Non-pigmented ciliary epithelial cell (primary cell): ENCODE measurements around the gene HOXB1.

Source experiments
- DNase-seq: peaks from one replicate; pipeline ENCODE4 v3.0.0-alpha.2; 2010; ENCODE audit warnings: low read depth

The HOXB1 gene

GRCh38 chr17:48567646-48568354 lies 37.0 kb upstream of the HOXB1 start:
- no peak for DNase-seq

DNA sequence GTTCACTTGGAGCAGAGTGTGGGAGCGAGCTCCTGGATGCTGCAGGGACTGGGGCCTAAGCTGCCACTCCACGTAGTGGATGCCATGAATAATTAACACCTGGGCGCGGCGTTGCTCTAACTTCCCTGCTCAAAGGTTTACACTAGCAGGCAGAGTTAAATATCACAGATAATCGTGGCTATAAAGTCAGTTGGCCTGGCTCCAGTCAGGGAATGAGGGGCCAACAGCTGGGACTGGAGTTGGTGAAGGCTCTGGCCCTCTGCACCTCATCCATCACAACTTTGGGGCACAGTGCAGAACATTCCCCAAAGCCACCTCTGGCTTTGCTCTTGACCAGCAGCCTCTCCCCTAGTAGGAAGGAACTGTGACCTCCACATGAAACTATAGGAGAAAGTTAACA lies 36.4 kb upstream of the HOXB1 start:
- DNase-seq: no peak

DNA sequence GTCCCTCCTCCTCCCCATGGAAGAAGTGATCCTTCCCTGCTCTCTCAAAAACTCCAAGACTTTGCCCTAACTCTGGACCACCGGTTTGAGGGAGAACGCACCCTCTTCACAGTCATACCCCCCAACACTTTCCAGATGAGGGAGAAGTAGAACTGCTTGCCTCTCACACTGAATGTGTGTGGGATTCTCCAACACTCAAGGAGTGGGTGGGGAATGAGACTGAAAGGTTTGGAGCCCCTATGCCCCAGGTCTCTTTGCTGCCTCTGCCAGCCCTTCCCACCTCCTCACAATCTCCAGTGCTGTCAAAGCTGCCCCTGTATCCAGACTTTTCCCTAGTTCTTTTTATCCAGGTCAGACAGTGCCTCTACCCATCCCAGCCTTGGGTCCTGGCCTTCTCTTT lies 35.9 kb upstream of the HOXB1 start:
- no peak for DNase-seq

GRCh38 chr17:48565925-48566710 lies 35.3 kb upstream of the HOXB1 start:
- no peak for DNase-seq

DNA sequence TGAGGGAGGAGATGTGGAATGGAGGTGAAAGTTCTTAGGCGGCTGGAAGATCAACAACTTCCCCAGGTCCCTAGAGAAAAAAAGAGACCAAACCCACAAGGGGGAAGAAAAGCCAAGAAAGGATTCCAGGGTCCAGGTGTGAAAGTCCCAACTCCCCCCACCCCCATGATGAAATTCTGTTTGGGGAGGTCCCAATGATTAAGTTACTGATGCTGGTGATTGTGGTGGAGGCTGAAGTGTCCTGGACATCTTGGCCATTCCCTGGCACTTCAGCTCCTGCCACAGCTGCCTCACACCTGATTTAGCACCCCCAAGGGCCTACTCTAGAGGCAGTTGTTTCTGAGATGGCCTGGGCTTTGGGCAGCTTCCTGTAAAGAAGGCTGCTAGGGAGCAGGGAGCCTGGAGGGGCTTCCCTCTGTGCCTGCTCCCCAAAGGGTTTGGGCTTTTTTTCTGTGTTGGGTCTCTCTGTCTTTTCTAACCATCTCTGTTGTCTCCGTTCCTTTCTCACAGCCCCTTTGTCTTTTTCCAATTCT lies 34.3 kb upstream of the HOXB1 start:
- no peak for DNase-seq

GRCh38 chr17:48564188-48565021 lies 33.6 kb upstream of the HOXB1 start:
- no peak for DNase-seq

DNA sequence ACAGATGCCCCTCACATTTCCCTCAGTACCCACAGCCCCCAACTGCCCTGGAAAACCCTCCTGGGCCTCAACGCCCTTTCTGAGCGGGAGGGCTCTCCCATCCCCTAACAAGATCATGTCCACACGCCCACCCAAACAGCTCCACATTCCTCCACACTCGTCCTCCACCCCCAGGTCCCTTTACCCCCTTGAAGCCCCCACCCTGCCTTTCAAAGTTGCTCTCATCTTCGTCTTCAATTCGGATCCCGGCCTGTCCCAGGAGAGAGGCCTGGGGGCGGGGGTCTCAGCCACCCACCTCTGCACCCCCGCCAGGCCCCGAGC lies 33.0 kb upstream of the HOXB1 start:
- DNase-seq: no peak

GRCh38 chr17:48563385-48563838 lies 32.6 kb upstream of the HOXB1 start:
- no peak for DNase-seq

- DNase-seq: no peak
Measured at GRCh38 chr17:48562934-48563333, 32.1 kb upstream of the HOXB1 start.

DNA sequence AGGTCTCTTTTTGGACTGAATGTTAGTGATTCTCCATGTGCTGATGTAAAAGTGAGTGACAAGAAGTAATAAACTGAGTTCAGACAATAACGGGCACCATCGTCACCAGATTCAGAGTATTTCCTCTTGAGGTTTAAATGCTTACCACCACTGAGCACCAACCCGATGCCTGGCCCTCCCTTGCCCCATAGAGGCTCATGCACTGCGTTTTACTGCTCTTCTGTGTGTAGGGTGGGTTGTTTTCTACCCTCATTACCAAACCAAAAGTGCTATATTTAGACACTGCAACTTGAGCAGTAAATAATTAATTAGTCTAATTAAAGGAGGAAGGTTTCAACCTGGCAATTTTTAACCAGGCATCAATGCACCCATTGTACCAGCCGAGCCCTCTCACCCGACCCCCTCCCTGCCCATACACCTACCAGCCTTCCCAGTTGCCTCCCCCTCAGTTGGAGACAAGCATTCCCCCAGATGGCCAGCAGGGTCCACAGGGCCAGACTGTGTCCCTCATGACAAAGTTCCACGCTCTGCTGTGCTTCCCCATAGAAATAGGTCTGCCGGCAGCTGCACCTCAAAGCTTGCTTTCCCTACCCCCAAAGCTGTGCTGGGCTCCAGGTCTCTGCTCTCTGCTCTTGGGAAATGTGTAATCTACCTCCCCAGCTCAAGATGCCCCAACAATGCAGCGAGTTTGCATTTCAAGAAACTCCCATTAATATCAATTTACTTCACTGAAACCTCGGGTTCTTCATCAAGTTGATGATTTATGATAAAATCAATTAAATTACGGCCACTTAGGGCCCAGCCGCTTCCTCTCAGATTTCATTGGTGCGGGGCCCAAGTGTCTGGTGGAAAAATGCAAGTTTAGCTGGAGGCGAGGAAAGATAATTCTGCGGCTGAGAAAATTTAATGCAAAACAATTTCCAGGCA lies 31.3 kb upstream of the HOXB1 start:
- no peak for DNase-seq

GRCh38 chr17:48559840-48560817 lies 29.3 kb upstream of the HOXB1 start:
- no peak for DNase-seq

DNA sequence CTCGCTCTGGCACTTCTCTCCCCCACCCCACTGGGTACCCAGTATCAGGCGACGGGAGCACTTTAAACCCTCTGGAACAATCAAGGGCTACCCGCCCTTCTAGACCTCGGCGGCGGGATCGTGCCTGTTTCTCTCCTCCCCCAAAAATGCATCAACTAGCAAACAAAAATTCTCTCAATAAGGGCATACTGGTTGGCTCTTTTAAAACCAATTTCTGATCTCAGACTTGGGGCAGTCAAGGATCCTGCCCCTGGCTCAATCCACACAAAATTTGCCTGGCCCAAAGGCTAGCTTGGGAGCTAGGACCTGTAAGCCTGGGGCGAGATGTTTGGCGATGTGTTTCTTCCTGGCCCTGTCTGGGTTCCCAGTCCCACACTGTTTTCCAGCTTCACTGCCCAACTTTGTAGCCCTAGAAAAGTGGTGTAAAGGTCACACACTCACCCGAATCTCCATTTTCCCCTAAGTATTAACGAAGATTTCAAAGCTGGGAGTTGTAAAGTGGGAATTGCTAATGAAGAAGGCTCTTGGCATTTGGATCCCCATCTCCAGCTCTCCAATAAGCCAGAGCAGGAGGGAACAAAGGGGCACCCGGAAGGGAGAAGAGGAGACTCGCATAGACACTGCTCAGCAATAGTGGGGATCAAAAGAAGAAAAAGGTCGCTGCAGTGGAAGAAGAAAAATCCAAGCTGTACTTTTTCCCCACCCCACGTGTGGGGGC lies 28.5 kb upstream of the HOXB1 start:
- DNase-seq: no peak

DNA sequence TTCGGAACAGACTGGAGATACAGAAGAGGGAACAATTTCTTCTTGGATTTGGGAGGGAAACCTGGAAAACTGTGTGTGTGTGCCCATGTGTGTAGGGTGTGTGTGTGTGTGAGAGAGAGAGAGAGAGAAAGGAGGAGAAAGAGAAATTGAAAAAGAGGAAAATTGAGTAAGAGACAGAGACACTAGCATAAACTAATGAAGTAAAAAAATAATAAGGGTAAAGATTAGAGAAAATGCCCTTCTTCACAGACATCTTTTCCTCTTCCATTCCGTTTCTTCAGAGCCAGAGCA lies 28.0 kb upstream of the HOXB1 start:
- DNase-seq: no peak

DNA sequence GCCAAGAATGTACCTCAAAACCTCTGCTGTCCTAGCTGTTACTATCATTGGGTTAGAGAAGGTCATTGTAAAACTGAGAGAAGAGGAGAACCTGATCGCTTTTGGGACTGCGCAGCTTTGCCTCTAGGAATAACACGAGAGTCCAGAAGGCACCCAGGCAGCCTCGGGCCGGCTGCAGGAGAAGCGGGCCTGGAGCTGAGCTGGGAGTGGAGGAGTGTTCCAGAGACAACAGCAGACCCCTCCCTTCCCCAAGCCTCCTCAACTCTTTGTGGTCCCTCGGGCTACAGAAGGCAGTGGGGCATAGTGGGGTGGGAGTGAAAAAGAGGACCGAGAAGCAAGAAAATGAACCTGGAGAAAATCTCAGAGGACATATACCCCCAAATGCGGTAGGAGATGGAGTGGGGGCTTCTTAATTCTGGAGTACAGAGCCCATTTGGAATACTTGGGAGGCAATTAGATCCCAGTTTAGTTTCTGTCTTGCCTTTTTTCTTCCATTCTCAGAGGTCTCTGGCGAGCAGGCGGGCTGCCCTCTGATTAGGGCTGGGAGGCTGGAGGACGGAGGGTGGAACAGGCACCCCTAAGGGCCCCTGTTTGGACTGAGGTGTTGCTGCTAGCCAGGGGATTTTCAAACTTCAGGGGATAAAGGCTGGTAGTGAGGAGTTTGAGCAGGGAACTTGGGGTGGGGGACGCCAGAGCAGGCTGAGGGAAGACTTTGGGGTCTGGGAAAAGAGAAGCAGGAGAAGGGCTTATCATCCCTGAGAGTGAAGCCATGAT lies 27.4 kb upstream of the HOXB1 start:
- DNase-seq: no peak

GRCh38 chr17:48556576-48557401 lies 26.0 kb upstream of the HOXB1 start:
- DNase-seq: no peak

DNA sequence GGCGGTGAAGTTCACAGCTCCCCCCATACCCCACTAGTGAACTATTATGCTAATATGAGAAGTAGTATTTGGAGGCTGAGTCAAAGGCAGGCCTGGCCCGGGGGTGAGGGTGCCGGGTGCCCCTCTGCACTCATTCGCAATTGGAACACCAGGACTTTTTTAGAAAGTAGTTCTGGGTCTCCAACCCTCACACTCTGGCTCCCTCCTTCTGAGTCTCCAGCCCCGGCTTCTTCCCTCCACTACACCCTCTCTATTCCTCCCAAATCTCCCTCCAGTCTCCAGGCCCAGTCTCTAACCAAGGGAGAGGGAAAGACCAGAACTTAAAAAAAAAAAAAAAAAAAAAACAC lies 25.4 kb upstream of the HOXB1 start:
- no peak for DNase-seq

- peak; percentile 17 for DNase-seq
Measured at GRCh38 chr17:48555258-48556228, 24.7 kb upstream of the HOXB1 start.
